Kidney capillary endothelial cell (primary cell): ENCODE results near the gene METTL13.
A peak's percentile ranks its signal among the peaks of the same experiment; 100 is the strongest.

Experiments used
- DNase-seq: peaks from one replicate; pipeline ENCODE4 v3.0.0-alpha.2; 2018; ENCODE audit warnings: low spot score

METTL13 gene

DNA sequence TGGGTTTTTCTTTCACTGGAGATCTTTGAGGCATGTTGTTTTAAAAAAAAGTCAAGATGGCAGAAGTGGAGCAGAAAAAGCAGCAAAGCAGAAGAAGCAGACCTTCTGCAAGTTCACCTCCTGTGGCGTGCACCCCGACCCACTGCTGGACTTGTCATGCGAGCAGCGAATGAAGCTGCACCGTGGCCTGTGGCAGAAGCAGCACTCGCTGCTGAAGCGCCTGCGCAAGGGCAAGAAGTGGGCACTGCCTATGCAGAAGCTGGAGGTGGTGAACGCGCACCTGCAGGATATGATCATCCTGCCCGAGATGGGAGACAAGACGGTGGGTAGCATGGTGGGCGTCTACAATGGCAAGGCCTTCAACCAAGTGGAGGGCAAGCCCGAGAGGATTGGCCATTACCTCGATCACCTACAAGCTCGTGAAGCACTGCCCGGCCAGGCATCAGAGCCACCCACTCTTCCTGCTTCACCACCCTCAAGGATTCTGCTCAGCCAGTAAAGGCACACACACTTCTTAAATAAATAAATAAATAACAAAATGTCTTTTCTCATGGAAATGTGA lies 22.1 kb downstream of the METTL13 start:
- DNase-seq, result no peak

DNA sequence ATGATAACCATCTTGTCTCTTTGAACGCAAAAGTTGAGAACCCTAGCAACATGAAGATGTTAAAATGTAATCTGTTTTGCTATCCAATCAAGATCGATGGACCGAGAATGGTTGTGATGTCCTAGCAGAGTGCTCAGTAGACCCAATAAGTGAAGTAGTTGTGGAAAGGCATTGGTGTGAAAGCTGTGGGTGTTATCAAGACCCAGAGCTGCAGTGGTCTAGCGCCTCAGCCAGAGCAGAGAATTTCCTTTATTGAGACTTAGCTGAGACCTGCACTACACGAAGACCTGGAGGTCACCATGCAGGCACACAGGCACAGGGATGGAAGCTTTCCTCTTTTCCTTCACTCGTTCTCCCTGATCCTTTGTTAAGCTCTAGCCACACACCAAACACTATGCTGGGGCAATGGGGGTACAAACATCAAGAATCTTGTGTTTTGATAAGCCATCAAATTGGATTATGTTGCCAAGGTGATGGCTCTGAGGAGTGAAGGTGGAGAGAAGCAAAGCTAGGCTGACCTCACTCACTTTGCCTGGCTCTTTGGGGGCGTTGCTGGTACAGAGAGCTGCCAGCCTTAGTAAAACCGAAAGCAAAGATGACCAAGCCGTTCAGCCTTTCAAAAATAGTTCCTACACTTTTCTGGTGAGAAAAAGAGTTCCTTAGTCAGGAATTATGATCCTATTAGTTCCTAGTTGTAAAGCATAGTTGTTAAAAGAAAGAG lies 24.1 kb downstream of the METTL13 start:
- no peak for DNase-seq

DNA sequence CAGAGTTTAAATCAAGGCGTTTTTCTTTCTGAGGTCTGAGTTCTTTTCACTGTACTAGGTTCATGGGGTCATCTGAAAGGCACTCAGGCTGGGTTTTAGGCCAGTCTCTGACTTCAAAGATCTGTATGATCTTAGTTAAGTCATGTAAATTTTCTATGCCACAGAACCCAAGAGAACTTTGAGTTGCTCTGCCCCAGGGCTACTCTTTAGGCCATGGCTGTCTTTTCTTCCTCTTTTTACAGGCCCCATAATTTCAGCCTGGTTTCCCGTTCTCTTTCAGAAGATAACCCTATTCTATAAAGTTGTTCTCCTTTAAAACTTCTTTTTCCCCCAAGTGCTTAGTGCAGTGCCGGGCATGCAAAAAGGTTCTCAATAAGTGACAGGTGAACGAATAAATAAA lies 26.1 kb downstream of the METTL13 start:
- no peak for DNase-seq

DNA sequence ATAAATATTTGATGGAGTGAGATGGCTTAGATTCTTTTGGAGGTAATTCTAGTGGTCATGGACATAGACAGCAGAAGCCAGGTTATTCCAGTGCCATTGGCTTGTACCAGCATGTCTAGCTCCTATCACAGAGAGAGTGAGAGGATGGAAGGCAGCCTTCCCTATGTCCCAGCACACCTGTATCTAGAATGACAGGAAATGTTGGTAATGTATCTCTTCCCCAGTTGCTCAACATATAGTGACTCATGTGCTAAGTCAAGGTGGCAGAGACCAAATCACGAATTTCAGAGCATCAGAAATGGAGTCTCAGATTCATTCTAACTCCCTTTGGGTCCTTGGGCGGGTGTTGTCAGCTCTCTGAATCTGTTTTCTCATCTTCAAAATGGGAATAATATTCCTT lies 28.4 kb downstream of the METTL13 start:
- no peak for DNase-seq

DNA sequence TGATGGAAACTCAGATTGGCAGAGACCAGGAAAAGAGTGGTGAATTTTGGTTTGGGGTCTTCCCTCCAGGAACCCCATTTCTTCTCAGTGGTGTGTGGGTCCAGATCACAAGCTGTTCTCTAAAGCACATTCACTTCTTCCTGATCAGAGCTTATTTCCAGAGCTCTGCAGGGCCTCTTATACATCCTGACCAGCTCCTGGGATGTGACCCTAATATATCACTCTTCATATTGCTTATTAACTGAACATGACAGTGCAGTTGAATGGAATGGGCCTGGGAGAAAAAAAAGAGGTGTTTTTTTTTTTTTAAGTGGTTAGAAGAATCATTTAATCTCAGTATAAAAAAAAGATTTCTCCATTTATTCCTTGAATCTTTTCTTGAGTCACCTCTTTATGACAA lies 30.2 kb downstream of the METTL13 start:
- DNase-seq, result no peak

DNA sequence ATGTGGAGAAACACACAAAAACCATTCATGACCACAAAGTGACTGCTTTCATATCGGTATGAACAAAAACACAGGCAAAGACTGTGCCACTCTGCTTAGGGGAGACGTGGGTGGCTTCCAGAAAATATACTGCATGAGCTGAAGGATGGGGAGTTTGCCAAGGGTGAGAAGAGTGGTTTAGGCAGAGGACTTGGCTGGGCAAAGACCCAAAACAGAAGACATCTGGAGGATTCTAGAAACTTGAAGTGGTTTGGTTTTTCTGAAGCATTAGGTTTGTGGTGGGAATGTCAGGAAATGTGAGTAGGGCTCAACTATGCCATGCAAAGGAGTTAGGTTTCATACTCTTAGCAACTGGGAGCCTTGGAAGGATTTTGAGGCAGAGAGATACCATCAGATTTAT lies 33.2 kb downstream of the METTL13 start:
- DNase-seq, result no peak

DNA sequence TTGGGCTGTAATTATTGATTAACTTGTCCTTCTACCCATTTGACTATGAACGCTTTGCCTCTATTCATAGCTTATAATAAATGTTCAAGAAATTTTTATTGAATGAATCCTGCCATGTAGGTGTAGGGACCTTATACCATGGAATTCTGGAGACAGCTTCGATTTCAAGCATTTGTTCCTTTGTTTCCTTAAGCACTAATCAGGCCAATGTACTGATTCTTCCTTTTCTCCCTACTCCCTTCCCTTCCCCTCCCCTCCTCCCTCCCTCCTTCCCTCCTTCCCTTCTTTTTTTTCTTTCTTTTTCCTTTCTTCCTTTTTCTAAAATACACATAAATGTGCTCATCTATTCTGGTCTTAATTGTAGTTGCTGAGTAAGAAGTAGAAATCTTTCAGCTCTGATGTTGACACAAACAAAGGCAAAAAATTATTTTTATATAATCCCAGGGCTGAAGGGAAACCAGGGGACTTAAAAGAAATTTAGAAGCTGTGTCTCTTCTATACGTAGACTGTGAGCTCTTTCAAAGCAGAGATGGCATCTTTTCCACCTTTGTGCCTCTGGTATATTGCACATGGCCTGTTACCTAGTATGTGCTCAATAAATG lies 34.9 kb downstream of the METTL13 start:
- DNase-seq, result no peak

DNA sequence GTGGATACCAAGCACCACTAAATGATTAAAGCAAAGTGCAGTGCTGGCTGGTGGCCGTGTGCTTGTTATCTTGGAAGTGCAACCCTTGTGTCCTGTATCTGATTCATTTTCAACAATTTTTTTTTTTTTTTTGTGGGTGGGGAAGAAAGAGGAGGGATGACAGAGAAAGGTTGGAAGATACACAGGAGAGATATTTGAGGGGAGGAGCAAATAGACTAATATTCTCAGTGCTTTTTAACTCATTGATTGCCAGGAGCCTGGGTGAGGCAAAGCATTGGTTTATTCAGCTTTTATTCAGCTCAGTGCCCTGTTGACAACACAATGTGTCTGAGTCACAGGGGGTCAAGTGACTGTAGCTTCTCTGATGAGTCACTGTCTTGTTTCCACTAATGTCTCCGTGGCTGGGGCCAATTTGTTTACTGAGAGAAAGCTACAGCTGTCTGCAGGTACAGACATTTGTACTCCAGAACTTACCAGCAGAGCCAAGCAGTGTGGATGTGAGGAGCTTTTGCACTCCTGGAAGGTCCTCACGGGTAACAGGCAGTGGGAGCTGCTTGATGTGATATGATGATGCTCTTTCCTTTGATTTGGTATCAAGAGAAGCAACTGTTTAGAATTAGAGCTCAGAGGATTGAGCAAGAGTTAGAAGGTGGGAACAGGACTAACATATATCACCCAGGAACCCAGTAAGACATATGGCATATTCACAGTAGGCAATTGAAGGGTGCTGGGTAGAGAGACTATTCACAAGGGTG lies 36.2 kb downstream of the METTL13 start:
- peak; percentile 90 for DNase-seq

DNA sequence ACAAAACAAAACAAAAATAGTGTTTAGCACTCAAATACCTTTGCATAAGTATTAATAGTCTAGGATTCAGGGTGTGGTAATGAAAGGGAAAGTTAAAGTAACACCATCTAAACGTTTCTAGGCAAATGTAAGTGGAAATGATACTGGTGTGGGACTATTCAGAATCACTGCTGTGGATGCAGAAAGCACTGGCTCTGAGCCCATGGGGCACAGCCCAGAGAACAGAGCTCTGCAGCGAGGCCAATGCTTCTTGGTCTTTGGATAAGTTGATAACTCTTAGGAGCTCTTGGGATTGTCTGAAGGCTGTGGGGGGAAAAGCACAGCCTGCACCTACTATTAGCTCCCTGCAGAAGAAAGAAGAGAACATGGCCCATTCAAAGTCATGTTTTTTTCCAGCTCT lies 38.5 kb downstream of the METTL13 start:
- no peak for DNase-seq

DNA sequence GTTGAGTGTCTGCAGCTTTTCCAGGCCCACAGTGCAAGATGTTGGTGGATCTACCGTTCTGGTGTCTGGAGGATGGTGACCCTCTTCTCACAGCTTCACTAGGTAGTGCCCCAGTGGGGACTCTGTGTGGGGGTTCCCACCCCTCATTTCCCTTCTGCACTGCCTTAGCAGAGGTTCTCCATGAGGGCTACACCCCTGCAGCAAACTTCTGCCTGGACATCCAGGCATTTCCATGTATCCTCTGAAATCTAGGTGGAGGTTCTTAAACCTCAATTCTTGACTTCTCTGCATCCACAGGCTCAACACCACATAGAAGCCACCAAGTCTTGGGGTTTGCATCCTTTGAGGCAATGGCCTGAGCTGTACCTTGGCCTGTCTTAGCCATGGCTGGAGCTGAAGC lies 45.5 kb downstream of the METTL13 start:
- no peak for DNase-seq

DNA sequence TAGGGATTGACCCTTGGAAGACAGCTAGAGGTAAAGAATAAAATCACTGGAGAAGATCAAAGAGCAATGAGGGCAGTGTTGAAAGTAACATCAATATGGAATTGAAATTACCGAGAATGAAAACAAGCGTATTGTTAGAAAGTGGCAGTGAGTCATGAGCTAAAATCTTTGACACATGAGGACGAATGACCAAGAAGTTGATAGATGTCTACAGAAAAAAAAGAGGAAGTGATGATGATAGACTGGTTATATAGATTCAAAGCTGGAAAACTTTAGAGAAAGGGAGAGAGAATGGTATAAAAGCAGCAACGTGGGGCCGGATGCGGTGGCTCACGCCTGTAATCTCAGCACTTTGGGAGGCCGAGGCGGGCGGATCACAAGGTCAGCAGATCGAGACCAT lies 47.3 kb downstream of the METTL13 start:
- no peak for DNase-seq

DNA sequence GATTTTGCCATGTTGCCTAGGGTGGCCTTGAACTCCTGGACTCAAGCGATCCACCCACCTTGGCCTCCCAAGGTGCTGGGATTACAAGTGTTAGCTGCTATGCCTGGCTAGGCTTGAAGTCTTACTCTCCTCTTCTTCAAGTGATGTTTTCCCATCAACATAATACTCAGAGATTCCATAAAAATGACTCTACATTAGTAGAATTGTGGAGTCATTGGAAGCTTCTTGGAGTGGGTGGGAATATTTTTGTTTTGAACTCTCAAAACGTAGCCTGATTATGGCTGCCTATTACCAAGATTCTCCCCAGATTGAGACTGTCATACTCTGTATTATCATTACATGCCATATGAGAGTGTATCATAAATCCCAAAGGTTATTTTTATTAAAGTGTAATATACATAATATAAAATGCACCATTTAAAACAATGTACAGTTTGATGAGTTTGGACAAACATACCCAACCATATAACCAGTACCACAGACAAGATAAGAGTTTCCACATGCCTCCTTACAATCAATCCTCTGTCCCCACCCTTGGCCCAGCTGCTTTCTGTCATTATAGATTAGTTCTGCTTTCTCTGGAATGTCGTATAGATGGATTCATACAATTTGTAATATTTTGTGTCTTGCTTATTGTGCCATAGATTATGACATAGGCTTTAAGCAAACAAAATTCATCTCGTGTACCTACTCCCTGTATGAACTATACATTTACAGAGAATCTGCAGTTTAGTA lies 51.8 kb downstream of the METTL13 start:
- no peak for DNase-seq

DNA sequence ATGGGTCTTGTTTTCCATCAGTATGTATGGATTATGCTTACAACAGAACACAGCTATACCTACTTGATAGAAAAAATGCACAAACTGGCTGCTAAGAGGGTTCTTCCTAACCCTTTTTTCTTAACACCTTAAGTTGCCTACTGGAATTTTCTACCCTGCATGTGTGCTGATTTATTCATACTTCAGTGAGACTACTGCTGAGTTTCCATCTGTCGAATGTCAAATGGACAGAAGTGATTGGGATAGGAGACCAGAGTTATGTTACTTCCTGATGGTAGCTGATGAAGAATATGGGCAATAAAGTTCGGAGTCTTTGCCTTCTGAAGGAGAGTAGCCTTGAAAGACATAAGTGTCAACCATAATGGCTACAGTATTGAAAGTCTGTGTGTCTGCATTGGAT lies 53.4 kb downstream of the METTL13 start:
- no peak for DNase-seq

DNA sequence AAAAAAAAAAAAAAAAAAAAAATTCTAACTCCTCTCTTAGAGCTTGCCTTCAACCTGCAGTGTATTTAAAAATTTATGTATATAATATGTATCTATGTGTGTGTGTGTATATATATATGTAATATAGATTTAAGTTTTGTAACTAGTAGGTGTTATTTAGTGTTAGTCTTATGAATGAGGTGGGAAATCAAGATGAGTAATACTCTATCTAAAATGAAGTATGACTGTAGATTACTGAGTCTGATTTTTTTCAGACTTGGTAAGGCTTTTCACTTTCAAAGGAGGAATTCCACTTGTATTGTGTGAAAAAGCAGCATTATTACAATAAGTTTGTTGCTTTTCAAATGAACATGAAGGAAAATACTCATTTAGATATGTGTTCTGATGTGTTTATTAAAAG lies 54.4 kb downstream of the METTL13 start:
- no peak for DNase-seq

DNA sequence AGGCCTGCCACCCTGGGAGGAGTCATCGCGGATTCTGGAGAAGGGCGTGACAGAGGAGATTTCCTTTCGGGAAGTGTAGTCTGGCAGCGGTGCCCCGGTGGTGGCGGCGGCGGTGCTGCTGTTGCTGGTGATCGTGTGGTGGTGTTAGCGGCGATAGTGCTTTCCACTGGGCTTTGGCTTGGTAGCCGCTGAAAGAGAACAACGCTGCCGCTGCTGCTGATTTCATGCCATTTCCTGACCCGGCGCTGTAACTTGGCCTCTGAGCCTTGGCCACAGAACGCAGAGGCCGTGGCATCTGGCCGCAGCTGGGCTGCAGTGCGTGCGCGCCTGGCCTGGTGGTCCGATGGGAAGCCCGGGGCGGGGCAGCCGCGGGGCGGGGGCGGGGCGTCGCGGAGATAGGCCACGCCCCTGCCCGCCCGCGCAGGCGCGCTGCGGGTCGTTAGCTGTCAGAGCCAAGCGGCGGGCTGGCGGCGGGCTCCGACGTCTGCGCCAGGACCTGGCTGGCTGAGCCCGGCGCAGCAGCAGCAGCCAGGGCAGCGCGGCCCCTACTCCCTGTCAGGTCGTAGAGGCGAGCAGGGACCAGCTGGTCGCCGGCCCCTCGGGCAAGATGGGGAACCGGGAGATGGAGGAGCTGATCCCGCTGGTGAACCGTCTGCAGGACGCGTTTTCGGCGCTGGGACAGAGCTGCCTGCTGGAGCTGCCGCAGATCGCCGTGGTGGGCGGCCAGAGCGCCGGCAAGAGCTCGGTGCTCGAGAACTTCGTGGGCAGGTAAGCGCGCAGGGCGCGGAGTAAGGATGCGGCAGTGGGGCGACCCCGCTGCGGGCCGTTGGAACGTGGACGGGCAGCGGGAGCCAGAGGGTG lies 59.8 kb downstream of the METTL13 start, which contains the start of gene DNM3:
DNM3 (plus strand) TSS at position 449 of the 861 bp plus-strand sequence; CDS start at position 608, 159 bp downstream.
- peak; percentile 86 for DNase-seq

DNA sequence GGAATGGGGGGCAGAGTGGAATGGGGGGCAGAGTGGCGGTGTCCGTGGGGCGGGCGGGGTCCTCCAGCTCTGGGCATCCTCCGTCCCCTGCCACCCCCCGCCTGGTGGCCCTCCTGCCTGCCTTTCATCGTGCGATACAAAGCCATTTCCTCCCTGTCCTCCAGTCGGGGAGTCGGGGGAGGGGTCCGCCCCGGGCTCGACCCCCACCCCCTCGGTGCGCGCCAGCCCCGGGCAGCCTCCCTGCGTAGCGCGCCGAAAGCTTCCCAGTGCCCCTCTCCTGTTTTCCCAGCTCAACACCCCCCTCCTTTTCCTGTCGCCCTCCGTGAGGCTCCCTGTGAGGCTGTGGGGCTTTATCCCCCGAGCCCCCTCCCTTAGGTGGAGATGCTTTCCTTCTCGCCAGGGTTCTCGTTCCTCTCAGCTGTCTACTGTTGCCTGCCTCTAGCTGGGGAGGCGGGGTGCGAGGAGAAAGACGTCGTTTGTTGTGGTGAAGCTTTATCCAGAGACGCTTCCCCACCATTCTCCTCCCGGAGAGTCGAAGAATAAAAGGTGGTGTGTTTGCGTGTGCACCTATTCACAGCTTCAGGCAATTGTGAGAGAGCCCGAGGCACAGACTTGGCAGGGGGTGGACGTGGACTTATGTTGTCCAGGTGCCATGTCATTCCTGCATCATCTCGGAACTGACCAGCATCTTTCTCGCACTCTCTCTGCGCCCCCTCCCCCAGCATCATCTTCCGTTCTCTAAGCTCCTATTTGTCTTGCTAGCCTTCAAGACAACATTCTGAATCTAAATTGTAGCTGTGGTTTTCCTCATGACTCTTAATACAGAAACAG lies 60.7 kb downstream of the METTL13 start:
- peak; percentile 5 for DNase-seq

DNA sequence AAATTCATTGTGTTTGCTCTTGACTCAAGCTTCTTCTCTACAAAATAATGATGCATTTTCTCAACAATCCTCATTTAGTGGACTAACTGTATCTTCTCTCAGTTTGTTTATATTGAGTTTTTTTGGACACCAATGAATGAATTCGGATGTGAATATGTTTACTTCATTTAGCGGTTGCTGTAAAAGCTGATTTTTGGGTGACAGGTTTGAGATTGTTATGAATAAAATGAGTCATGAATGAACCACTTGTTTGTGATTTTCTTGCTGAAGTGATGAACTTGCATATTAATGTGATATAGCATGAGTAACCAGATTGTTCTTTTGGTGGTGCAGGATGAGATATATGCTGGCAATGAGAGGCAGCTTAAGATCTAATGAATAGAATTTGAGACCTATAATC lies 62.9 kb downstream of the METTL13 start:
- DNase-seq, result peak; percentile 18

DNA sequence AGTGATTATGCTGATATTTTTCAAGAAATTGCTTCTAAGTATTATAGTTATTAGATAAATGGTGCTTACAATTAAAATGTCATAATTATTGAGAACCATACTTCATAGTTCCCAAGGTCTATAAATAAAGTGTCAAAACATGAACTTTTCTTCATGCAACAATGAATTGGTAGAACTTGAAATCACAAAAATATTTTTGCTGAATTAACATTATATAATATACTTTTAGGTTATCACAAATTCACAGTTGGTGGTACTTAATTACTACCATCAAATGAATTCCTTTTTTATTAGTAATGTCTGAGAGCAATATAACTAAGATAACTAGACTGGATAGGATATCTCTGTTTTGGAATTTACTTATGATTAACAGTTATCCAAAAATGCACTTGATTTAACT lies 64.5 kb downstream of the METTL13 start:
- DNase-seq, result no peak
